GM23338 (cell line): Measurements from ENCODE around the gene IWS1. TPM values are rescaled to one million over a fixed set of nuclear protein-coding genes. Genes with fewer than 3 reads are reported as not detected.

Source experiments
- ATAC-seq: fragments of 200-7000 bp; cut with Tn5 transposase; 3 replicates; pipeline ENCODE4 v1.9.1; 2020
- DNase-seq: peaks from one replicate; pipeline ENCODE4 v3.0.0-alpha.2; 2015; ENCODE audit warnings: low spot score
- H2AFZ ChIP-seq: fragments of 200-600 bp; sonication (generic); 2 replicates; pipeline ENCODE4 v1.8.0; 2016; ENCODE audit warnings: antibody characterized with exemption, mild to moderate bottlenecking, moderate library complexity
- H3F3A ChIP-seq: fragments of 200-600 bp; sonication (generic); replicated peaks from 2 replicates; pipeline ENCODE4 v1.8.0; 2017; ENCODE audit warnings: antibody characterized with exemption, mixed run types, low read depth
- H3K27ac ChIP-seq: fragments of 200-600 bp; sonication (generic); 2 replicates; pipeline ENCODE4 v1.6.1; 2016; ENCODE audit warnings: low read depth
- H3K27me3 ChIP-seq: fragments of 200-600 bp; sonication (generic); 2 replicates; pipeline ENCODE4 v1.8.0; 2016; ENCODE audit warnings: mild to moderate bottlenecking, mixed run types, moderate library complexity; ENCODE audit not compliant: insufficient read depth
- H3K36me3 ChIP-seq: fragments of 200-600 bp; sonication (generic); 2 replicates; pipeline ENCODE4 v1.8.0; 2016; ENCODE audit warnings: mild to moderate bottlenecking; ENCODE audit not compliant: insufficient read depth
- H3K4me1 ChIP-seq: fragments of 200-600 bp; sonication (generic); 2 replicates; pipeline ENCODE4 v1.8.0; 2016; ENCODE audit warnings: mild to moderate bottlenecking, moderate library complexity; ENCODE audit not compliant: insufficient read depth
- H3K4me2 ChIP-seq: fragments of 200-600 bp; sonication (generic); 2 replicates; pipeline ENCODE4 v1.7.1; 2017; ENCODE audit warnings: mixed run types
- H3K4me3 ChIP-seq: fragments of 200-600 bp; sonication (generic); 2 replicates; pipeline ENCODE4 v1.6.1; 2016; ENCODE audit warnings: mixed run types
- H3K79me2 ChIP-seq: fragments of 200-600 bp; sonication (generic); replicated peaks from 2 replicates; pipeline ENCODE4 v1.8.0; 2017; ENCODE audit warnings: mild to moderate bottlenecking; ENCODE audit not compliant: insufficient read depth
- H3K9me2 ChIP-seq: fragments of 200-600 bp; sonication (generic); 2 replicates; pipeline ENCODE4 v1.8.0; 2017; ENCODE audit not compliant: insufficient read depth
- H4K20me1 ChIP-seq: fragments of 200-600 bp; sonication (generic); replicated peaks from 2 replicates; pipeline ENCODE4 v1.8.0; 2017; ENCODE audit warnings: mild to moderate bottlenecking; ENCODE audit not compliant: insufficient read depth
- H3K27ac Mint-ChIP-seq: 2 replicates; pipeline ENCODE4 v1.8.0; 2020; ENCODE audit warnings: inconsistent platforms, mild to moderate bottlenecking, moderate library complexity, mixed read lengths
- H3K27me3 Mint-ChIP-seq: 3 replicates; pipeline ENCODE4 v1.8.0; 2022; ENCODE audit warnings: low read depth, mild to moderate bottlenecking, moderate library complexity, mixed read lengths, inconsistent platforms; ENCODE audit not compliant: insufficient read depth, poor library complexity
- H3K36me3 Mint-ChIP-seq: 3 replicates; pipeline ENCODE4 v1.8.0; 2021; ENCODE audit warnings: low read depth, mild to moderate bottlenecking, inconsistent platforms, moderate library complexity, mixed read lengths
- H3K4me1 Mint-ChIP-seq: 3 replicates; pipeline ENCODE4 v1.8.0; 2020; ENCODE audit warnings: mild to moderate bottlenecking, inconsistent platforms, mixed read lengths
- H3K4me3 Mint-ChIP-seq: 3 replicates; pipeline ENCODE4 v1.8.0; 2021; ENCODE audit warnings: moderate library complexity, mild to moderate bottlenecking, inconsistent platforms, mixed read lengths
- H3K9me3 Mint-ChIP-seq: 3 replicates; pipeline ENCODE4 v1.8.0; 2020; ENCODE audit warnings: moderate library complexity, mild to moderate bottlenecking, inconsistent platforms, mixed read lengths
- CREB1 ChIP-seq: fragments of 250-450 bp; sonication (Bioruptor Pico); IDR thresholded peaks from 2 replicates; pipeline ENCODE4 v1.5.0; 2020; ENCODE audit warnings: low read depth, mild to moderate bottlenecking, moderate library complexity
- EZH2 ChIP-seq: fragments of 200-600 bp; sonication (generic); IDR thresholded peaks from one replicate; pipeline ENCODE4 v1.8.0; 2017; ENCODE audit warnings: antibody characterized with exemption, mild to moderate bottlenecking, low read depth; ENCODE audit not compliant: unreplicated experiment
- EZH2phosphoT487 ChIP-seq: fragments of 200-600 bp; sonication (generic); IDR thresholded peaks from one replicate; pipeline ENCODE4 v1.8.1; 2018; ENCODE audit warnings: antibody characterized with exemption; ENCODE audit not compliant: unreplicated experiment
- JUNB ChIP-seq: IDR thresholded peaks from one replicate; pipeline ENCODE4 v1.6.1; 2016; ENCODE audit warnings: antibody characterized with exemption; ENCODE audit not compliant: unreplicated experiment
- NANOG ChIP-seq: IDR thresholded peaks from 2 replicates; pipeline ENCODE4 v1.6.1; 2016; ENCODE audit warnings: antibody characterized with exemption, borderline replicate concordance
- POLR2AphosphoS5 ChIP-seq: IDR thresholded peaks from 2 replicates; pipeline ENCODE4 v1.6.1; 2016; ENCODE audit warnings: antibody characterized with exemption, low read depth
- ZNF114 ChIP-seq: fragments of 250-450 bp; sonication (Bioruptor Pico); IDR thresholded peaks from 2 replicates; pipeline ENCODE4 v1.5.0; 2020; ENCODE audit warnings: mild to moderate bottlenecking, moderate library complexity
- polyA plus RNA-seq: library from polyadenylated mRNA; unstranded; fragments of >200 nt; fragmentation: Nextera tagmentation; extraction: Ambion mirVana; gene quantifications from 2 replicates; pipeline ENCODE4 v1.2.1, GENCODE V29; 2016
- total RNA-seq: library from RNA; depleted of rRNA; stranded (reverse); fragments of >200 nt; shearing (Covaris generic); gene quantifications from 2 replicates; pipeline ENCODE4 v1.2.3, GENCODE V29; 2014
- TF ChIP-seq, protein P1 (sequence below): IDR thresholded peaks from one replicate; pipeline ENCODE4 v1.6.1; 2018; ENCODE audit warnings: antibody characterized with exemption; ENCODE audit not compliant: unreplicated experiment
- TF ChIP-seq, protein P2 (sequence below): IDR thresholded peaks from 2 replicates; pipeline ENCODE4 v1.6.1; 2016; ENCODE audit warnings: antibody characterized with exemption
- TF ChIP-seq, protein P3 (sequence below), 2 experiments: fragments of 200-600 bp in 1 of 2; sonication (generic) in 1 of 2; conservative IDR thresholded peaks; 2 replicates each; pipeline versions ENCODE4 v1.5.1 to v1.6.1; 2016 to 2017; ENCODE audit warnings: antibody characterized with exemption in 2 of 2, low read depth in 2 of 2, mild to moderate bottlenecking in 2 of 2, moderate library complexity in 1 of 2
- TF ChIP-seq, protein P4 (sequence below): fragments of 250-450 bp; sonication (Bioruptor Pico); IDR thresholded peaks from 2 replicates; pipeline ENCODE4 v1.5.0; 2020; ENCODE audit warnings: mild to moderate bottlenecking, moderate library complexity

Gene IWS1
- total and polyA plus RNA-seq, 2 experiments from 2014 or later: 82.8 to 97.2 TPM

DNA sequence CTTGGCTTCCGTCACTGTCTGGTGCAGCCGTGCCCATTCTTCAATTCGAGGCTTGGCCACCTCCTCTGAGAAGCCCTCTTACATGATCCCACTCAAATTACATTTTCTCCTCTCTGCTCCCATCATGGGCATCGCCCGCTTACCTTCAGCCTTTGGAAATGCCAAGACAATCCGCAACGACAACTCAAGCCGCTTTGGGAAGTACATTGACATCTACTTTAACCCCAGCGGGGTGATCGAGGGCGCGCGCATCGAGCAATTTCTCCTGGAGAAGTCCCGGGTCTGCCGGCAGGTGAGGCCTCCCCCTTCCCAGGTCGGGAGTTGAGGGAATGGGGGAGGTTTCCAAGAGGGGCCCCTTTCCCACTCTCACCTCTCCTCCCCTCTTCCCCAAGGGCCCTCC, 47.5 kb upstream of the IWS1 start (continued):
- TF ChIP-seq, protein P1, sequence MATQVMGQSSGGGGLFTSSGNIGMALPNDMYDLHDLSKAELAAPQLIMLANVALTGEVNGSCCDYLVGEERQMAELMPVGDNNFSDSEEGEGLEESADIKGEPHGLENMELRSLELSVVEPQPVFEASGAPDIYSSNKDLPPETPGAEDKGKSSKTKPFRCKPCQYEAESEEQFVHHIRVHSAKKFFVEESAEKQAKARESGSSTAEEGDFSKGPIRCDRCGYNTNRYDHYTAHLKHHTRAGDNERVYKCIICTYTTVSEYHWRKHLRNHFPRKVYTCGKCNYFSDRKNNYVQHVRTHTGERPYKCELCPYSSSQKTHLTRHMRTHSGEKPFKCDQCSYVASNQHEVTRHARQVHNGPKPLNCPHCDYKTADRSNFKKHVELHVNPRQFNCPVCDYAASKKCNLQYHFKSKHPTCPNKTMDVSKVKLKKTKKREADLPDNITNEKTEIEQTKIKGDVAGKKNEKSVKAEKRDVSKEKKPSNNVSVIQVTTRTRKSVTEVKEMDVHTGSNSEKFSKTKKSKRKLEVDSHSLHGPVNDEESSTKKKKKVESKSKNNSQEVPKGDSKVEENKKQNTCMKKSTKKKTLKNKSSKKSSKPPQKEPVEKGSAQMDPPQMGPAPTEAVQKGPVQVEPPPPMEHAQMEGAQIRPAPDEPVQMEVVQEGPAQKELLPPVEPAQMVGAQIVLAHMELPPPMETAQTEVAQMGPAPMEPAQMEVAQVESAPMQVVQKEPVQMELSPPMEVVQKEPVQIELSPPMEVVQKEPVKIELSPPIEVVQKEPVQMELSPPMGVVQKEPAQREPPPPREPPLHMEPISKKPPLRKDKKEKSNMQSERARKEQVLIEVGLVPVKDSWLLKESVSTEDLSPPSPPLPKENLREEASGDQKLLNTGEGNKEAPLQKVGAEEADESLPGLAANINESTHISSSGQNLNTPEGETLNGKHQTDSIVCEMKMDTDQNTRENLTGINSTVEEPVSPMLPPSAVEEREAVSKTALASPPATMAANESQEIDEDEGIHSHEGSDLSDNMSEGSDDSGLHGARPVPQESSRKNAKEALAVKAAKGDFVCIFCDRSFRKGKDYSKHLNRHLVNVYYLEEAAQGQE: no peak
- TF ChIP-seq NANOG (no peak), ZNF114 (no peak)

DNA sequence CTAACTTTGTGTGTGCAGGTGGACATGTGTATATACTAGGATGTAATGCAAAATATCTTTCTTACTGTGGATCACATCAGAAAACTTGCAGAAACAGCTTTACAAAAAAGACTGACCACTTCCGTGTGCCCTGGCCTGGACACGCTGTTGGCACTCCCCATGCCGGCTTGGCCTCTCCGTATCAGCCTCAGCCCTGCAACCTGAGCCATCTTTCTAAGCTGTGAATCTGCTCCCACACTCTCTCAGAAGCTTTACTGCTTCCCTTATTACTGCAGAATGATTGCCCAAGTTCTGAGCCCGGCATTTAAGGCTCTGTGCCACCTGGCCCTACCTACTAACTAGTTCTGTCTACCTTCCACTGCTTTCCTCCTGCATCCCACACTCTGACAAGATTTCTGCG, 47.0 kb upstream of the IWS1 start:
- H3K79me2 ChIP-seq: no peaks in the 10 kb centered on the region
- Mint-ChIP-seq H3K9me3 (no peaks in the 10 kb centered on the region), H3K27ac (no peak overlapping the region)

More for the DNA sequence above, 47.0 kb upstream of the IWS1 start:
- Histone ChIP-seq H3K4me2 (no peak overlapping the region), H3K27ac (no peak overlapping the region), H3K27me3 (no peaks in the 10 kb centered on the region), H3K9me2 (no peaks in the 10 kb centered on the region), H3K4me1 (no peaks in the 10 kb centered on the region), H4K20me1 (no peaks in the 10 kb centered on the region), H3K4me3 (no peak overlapping the region), H2AFZ (peak overlapping the region; percentile 85), H3K36me3 (no peaks in the 10 kb centered on the region), H3F3A (no peaks in the 10 kb centered on the region)
- Mint-ChIP-seq H3K27me3 (peaks cover 10% of the 10 kb centered on the region), H3K36me3 (no peaks in the 10 kb centered on the region), H3K4me3 (no peak overlapping the region), H3K4me1 (peaks cover 5% of the 10 kb centered on the region)
- DNase-seq: no peak
- TF ChIP-seq POLR2AphosphoS5 (no peak), CREB1 (no peak), JUNB (no peak), EZH2phosphoT487 (no peak), EZH2 (no peak)
- TF ChIP-seq, protein P2, sequence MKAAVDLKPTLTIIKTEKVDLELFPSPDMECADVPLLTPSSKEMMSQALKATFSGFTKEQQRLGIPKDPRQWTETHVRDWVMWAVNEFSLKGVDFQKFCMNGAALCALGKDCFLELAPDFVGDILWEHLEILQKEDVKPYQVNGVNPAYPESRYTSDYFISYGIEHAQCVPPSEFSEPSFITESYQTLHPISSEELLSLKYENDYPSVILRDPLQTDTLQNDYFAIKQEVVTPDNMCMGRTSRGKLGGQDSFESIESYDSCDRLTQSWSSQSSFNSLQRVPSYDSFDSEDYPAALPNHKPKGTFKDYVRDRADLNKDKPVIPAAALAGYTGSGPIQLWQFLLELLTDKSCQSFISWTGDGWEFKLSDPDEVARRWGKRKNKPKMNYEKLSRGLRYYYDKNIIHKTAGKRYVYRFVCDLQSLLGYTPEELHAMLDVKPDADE: no peak
- TF ChIP-seq, protein P3, sequence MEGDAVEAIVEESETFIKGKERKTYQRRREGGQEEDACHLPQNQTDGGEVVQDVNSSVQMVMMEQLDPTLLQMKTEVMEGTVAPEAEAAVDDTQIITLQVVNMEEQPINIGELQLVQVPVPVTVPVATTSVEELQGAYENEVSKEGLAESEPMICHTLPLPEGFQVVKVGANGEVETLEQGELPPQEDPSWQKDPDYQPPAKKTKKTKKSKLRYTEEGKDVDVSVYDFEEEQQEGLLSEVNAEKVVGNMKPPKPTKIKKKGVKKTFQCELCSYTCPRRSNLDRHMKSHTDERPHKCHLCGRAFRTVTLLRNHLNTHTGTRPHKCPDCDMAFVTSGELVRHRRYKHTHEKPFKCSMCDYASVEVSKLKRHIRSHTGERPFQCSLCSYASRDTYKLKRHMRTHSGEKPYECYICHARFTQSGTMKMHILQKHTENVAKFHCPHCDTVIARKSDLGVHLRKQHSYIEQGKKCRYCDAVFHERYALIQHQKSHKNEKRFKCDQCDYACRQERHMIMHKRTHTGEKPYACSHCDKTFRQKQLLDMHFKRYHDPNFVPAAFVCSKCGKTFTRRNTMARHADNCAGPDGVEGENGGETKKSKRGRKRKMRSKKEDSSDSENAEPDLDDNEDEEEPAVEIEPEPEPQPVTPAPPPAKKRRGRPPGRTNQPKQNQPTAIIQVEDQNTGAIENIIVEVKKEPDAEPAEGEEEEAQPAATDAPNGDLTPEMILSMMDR (conservative IDR thresholded peaks at IDR 0.05; ENCODE audit: low read depth in 2 of 2): no peak
- TF ChIP-seq, protein P4, sequence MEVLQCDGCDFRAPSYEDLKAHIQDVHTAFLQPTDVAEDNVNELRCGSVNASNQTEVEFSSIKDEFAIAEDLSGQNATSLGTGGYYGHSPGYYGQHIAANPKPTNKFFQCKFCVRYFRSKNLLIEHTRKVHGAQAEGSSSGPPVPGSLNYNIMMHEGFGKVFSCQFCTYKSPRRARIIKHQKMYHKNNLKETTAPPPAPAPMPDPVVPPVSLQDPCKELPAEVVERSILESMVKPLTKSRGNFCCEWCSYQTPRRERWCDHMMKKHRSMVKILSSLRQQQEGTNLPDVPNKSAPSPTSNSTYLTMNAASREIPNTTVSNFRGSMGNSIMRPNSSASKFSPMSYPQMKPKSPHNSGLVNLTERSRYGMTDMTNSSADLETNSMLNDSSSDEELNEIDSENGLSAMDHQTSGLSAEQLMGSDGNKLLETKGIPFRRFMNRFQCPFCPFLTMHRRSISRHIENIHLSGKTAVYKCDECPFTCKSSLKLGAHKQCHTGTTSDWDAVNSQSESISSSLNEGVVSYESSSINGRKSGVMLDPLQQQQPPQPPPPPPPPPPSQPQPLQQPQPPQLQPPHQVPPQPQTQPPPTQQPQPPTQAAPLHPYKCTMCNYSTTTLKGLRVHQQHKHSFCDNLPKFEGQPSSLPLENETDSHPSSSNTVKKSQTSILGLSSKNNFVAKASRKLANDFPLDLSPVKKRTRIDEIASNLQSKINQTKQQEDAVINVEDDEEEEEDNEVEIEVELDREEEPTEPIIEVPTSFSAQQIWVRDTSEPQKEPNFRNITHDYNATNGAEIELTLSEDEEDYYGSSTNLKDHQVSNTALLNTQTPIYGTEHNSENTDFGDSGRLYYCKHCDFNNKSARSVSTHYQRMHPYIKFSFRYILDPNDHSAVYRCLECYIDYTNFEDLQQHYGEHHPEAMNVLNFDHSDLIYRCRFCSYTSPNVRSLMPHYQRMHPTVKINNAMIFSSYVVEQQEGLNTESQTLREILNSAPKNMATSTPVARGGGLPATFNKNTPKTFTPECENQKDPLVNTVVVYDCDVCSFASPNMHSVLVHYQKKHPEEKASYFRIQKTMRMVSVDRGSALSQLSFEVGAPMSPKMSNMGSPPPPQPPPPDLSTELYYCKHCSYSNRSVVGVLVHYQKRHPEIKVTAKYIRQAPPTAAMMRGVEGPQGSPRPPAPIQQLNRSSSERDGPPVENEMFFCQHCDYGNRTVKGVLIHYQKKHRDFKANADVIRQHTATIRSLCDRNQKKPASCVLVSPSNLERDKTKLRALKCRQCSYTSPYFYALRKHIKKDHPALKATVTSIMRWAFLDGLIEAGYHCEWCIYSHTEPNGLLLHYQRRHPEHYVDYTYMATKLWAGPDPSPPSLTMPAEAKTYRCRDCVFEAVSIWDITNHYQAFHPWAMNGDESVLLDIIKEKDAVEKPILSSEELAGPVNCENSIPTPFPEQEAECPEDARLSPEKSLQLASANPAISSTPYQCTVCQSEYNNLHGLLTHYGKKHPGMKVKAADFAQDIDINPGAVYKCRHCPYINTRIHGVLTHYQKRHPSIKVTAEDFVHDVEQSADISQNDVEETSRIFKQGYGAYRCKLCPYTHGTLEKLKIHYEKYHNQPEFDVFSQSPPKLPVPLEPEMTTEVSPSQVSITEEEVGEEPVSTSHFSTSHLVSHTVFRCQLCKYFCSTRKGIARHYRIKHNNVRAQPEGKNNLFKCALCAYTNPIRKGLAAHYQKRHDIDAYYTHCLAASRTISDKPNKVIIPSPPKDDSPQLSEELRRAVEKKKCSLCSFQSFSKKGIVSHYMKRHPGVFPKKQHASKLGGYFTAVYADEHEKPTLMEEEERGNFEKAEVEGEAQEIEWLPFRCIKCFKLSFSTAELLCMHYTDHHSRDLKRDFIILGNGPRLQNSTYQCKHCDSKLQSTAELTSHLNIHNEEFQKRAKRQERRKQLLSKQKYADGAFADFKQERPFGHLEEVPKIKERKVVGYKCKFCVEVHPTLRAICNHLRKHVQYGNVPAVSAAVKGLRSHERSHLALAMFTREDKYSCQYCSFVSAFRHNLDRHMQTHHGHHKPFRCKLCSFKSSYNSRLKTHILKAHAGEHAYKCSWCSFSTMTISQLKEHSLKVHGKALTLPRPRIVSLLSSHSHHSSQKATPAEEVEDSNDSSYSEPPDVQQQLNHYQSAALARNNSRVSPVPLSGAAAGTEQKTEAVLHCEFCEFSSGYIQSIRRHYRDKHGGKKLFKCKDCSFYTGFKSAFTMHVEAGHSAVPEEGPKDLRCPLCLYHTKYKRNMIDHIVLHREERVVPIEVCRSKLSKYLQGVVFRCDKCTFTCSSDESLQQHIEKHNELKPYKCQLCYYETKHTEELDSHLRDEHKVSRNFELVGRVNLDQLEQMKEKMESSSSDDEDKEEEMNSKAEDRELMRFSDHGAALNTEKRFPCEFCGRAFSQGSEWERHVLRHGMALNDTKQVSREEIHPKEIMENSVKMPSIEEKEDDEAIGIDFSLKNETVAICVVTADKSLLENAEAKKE: no peak
- no peak for ATAC-seq
